MM.1S (cell line): ENCODE data around the gene TUBGCP3.

ENCODE experiments used
- EZH2 ChIP-seq: fragments of 300-600 bp; sonication (generic); optimal IDR thresholded peaks from 2 replicates; pipeline ENCODE3; 2017; ENCODE audit warnings: low read depth, mild to moderate bottlenecking, antibody characterized with exemption, low read length, mixed read lengths
- TF ChIP-seq, protein P1 (sequence below): fragments of 300-600 bp; sonication (generic); IDR thresholded peaks from 2 replicates; pipeline ENCODE4 v1.5.1; 2016; ENCODE audit warnings: antibody characterized with exemption, low read length, mixed read lengths

DNA sequence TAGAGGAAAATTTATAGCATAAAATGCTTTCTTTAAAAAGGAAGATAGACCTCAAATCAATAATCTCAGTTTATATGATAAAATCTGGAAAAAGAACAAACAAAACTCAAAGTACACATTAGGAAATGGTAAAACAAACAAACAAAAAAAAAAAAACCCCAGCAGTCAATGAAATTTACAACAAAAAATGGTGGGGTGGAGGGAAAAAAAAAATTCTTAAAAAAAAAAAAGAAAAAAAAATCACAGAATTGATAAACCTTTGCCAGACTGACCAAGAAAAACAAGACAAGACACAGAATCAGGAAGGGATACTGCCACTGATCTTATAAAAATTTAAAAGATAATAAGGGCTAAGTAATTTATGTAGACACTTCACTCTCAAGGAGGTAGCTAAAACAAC, 11.2 kb downstream of the TUBGCP3 start:
- TF ChIP-seq, protein P1, sequence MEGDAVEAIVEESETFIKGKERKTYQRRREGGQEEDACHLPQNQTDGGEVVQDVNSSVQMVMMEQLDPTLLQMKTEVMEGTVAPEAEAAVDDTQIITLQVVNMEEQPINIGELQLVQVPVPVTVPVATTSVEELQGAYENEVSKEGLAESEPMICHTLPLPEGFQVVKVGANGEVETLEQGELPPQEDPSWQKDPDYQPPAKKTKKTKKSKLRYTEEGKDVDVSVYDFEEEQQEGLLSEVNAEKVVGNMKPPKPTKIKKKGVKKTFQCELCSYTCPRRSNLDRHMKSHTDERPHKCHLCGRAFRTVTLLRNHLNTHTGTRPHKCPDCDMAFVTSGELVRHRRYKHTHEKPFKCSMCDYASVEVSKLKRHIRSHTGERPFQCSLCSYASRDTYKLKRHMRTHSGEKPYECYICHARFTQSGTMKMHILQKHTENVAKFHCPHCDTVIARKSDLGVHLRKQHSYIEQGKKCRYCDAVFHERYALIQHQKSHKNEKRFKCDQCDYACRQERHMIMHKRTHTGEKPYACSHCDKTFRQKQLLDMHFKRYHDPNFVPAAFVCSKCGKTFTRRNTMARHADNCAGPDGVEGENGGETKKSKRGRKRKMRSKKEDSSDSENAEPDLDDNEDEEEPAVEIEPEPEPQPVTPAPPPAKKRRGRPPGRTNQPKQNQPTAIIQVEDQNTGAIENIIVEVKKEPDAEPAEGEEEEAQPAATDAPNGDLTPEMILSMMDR: no peak
- no peak for TF ChIP-seq EZH2
